WTC11 (cell line): ENCODE data around the gene RING1. TPM values are rescaled to one million over a fixed set of nuclear protein-coding genes. Genes with fewer than 3 reads are reported as not detected.

Source experiments
- ATAC-seq: fragments of 200-7000 bp; cut with Tn5 transposase; 2 replicates; pipeline ENCODE4 v1.10.0; 2021; ENCODE audit warnings: mild to moderate bottlenecking, moderate library complexity
- CTCF ChIA-PET: fragments of 300-600 bp; sonication (Branson Sonifier 250); formaldehyde crosslinking; loops from one replicate; lab custom pipeline; 2021; ENCODE audit warnings: antibody characterized with exemption; lab: Charles Lee
- POLR2A ChIA-PET: fragments of 350-600 bp; sonication (Branson Sonifier 250); formaldehyde crosslinking; loops from one replicate; lab custom pipeline; 2021; ENCODE audit warnings: antibody characterized with exemption; lab: Charles Lee
- DNase-seq: peaks from one replicate; pipeline ENCODE4 v3.0.0; 2021; ENCODE audit warnings: low spot score
- H3K27ac Mint-ChIP-seq: 2 replicates; pipeline ENCODE4 v1.8.0; 2021; ENCODE audit warnings: mixed read lengths
- H3K27me3 Mint-ChIP-seq: 2 replicates; pipeline ENCODE4 v1.8.0; 2021; ENCODE audit warnings: low read depth, mild to moderate bottlenecking, moderate library complexity, mixed read lengths
- H3K36me3 Mint-ChIP-seq: 2 replicates; pipeline ENCODE4 v1.8.0; 2021; ENCODE audit warnings: mixed read lengths
- H3K4me1 Mint-ChIP-seq: 2 replicates; pipeline ENCODE4 v1.8.0; 2022; ENCODE audit warnings: mixed read lengths
- H3K4me3 Mint-ChIP-seq: 2 replicates; pipeline ENCODE4 v1.8.0; 2021; ENCODE audit warnings: mild to moderate bottlenecking, moderate library complexity, mixed read lengths
- H3K9me3 Mint-ChIP-seq: 2 replicates; pipeline ENCODE4 v1.8.0; 2021; ENCODE audit warnings: mixed read lengths
- MXD4 ChIP-seq: fragments of 250-450 bp; sonication (Bioruptor Pico); IDR thresholded peaks from 2 replicates; pipeline ENCODE4 v1.8.0; 2021; ENCODE audit warnings: mild to moderate bottlenecking, moderate library complexity, borderline replicate concordance
- NR3C1 ChIP-seq: sonication (generic); formaldehyde crosslinking; conservative IDR thresholded peaks from 2 replicates; pipeline ENCODE4 v1.8.1; 2023; ENCODE audit warnings: low read depth, mild to moderate bottlenecking, missing genetic modification reagents
- OVOL2 ChIP-seq: fragments of 250-450 bp; sonication (Bioruptor Pico); IDR thresholded peaks from 2 replicates; pipeline ENCODE4 v1.9.0; 2021; ENCODE audit warnings: mild to moderate bottlenecking, borderline replicate concordance
- PRRX2 ChIP-seq: fragments of 250-450 bp; sonication (Bioruptor Pico); IDR thresholded peaks from 2 replicates; pipeline ENCODE4 v1.8.0; 2021; ENCODE audit warnings: mild to moderate bottlenecking
- RELA ChIP-seq: sonication (generic); formaldehyde crosslinking; IDR thresholded peaks from 2 replicates; pipeline ENCODE4 v1.8.1; 2022; ENCODE audit warnings: missing genetic modification reagents, mild to moderate bottlenecking, borderline replicate concordance
- SOX15 ChIP-seq: fragments of 250-450 bp; sonication (Bioruptor Pico); IDR thresholded peaks from 2 replicates; pipeline ENCODE4 v1.9.0; 2021; ENCODE audit warnings: mild to moderate bottlenecking
- TCF7 ChIP-seq: sonication (generic); formaldehyde crosslinking; IDR thresholded peaks from 2 replicates; pipeline ENCODE4 v1.8.0; 2022; ENCODE audit warnings: mild to moderate bottlenecking, low read depth, missing genetic modification reagents, moderate library complexity
- TEAD1 ChIP-seq: sonication (generic); formaldehyde crosslinking; IDR thresholded peaks from 2 replicates; pipeline ENCODE4 v1.8.0; 2022; ENCODE audit warnings: mild to moderate bottlenecking, missing genetic modification reagents
- ZNF138 ChIP-seq: sonication (generic); formaldehyde crosslinking; conservative IDR thresholded peaks from 2 replicates; pipeline ENCODE4 v1.8.1; 2022; ENCODE audit warnings: mild to moderate bottlenecking, moderate library complexity, missing genetic modification reagents
- ZNF232 ChIP-seq: sonication (generic); formaldehyde crosslinking; IDR thresholded peaks from 2 replicates; pipeline ENCODE4 v1.8.0; 2022; ENCODE audit warnings: mild to moderate bottlenecking, missing genetic modification reagents
- total RNA-seq: library from RNA; stranded (reverse); gene quantifications from 3 replicates; pipeline ENCODE4 v1.2.3, GENCODE V29; 2021
- TF ChIP-seq, protein P1 (sequence below): fragments of 200-600 bp; IDR thresholded peaks from 2 replicates; pipeline ENCODE4 v1.8.0; 2022; ENCODE audit warnings: antibody characterized with exemption
- TF ChIP-seq, protein P2 (sequence below): fragments of 250-450 bp; sonication (Bioruptor Pico); IDR thresholded peaks from 2 replicates; pipeline ENCODE4 v1.9.0; 2021; ENCODE audit warnings: mild to moderate bottlenecking
- TF ChIP-seq, protein P3 (sequence below): sonication (generic); formaldehyde crosslinking; IDR thresholded peaks from 2 replicates; pipeline ENCODE4 v1.8.0; 2023; ENCODE audit warnings: missing genetic modification reagents
- TF ChIP-seq, protein P4 (sequence below): sonication (generic); formaldehyde crosslinking; IDR thresholded peaks from 2 replicates; pipeline ENCODE4 v1.8.1; 2022; ENCODE audit warnings: mild to moderate bottlenecking, moderate library complexity, missing genetic modification reagents

Gene RING1
- total RNA-seq, 1 experiment from 2014 or later: 26.6 TPM

- TF ChIP-seq, protein P1, sequence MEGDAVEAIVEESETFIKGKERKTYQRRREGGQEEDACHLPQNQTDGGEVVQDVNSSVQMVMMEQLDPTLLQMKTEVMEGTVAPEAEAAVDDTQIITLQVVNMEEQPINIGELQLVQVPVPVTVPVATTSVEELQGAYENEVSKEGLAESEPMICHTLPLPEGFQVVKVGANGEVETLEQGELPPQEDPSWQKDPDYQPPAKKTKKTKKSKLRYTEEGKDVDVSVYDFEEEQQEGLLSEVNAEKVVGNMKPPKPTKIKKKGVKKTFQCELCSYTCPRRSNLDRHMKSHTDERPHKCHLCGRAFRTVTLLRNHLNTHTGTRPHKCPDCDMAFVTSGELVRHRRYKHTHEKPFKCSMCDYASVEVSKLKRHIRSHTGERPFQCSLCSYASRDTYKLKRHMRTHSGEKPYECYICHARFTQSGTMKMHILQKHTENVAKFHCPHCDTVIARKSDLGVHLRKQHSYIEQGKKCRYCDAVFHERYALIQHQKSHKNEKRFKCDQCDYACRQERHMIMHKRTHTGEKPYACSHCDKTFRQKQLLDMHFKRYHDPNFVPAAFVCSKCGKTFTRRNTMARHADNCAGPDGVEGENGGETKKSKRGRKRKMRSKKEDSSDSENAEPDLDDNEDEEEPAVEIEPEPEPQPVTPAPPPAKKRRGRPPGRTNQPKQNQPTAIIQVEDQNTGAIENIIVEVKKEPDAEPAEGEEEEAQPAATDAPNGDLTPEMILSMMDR: no peak
- TF ChIP-seq, protein P2, sequence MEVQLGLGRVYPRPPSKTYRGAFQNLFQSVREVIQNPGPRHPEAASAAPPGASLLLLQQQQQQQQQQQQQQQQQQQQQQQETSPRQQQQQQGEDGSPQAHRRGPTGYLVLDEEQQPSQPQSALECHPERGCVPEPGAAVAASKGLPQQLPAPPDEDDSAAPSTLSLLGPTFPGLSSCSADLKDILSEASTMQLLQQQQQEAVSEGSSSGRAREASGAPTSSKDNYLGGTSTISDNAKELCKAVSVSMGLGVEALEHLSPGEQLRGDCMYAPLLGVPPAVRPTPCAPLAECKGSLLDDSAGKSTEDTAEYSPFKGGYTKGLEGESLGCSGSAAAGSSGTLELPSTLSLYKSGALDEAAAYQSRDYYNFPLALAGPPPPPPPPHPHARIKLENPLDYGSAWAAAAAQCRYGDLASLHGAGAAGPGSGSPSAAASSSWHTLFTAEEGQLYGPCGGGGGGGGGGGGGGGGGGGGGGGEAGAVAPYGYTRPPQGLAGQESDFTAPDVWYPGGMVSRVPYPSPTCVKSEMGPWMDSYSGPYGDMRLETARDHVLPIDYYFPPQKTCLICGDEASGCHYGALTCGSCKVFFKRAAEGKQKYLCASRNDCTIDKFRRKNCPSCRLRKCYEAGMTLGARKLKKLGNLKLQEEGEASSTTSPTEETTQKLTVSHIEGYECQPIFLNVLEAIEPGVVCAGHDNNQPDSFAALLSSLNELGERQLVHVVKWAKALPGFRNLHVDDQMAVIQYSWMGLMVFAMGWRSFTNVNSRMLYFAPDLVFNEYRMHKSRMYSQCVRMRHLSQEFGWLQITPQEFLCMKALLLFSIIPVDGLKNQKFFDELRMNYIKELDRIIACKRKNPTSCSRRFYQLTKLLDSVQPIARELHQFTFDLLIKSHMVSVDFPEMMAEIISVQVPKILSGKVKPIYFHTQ: no peak
- TF ChIP-seq SOX15 (CRISPR knock-in tag): no peak
- no peak for TF ChIP-seq ZNF138 (CRISPR knock-in tag)
- no peak for TF ChIP-seq OVOL2 (CRISPR knock-in tag)
- TF ChIP-seq, protein P3, sequence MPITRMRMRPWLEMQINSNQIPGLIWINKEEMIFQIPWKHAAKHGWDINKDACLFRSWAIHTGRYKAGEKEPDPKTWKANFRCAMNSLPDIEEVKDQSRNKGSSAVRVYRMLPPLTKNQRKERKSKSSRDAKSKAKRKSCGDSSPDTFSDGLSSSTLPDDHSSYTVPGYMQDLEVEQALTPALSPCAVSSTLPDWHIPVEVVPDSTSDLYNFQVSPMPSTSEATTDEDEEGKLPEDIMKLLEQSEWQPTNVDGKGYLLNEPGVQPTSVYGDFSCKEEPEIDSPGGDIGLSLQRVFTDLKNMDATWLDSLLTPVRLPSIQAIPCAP: 0 out of 2 replicates have a peak, but pooled peaks have one; percentile 42
- peak; percentile 65; the same call in 1 of the 2 replicates for TF ChIP-seq TEAD1 (CRISPR knock-in tag)
- no peak for TF ChIP-seq ZNF232
Measured at GRCh38 chr6:33213166-33213988, 5.1 kb downstream of the RING1 start (continued).

GRCh38 chr6:33213989-33214335 lies 5.7 kb downstream of the RING1 start:
- no peak for ATAC-seq
- TF ChIP-seq NR3C1: no peak
- TF ChIP-seq PRRX2 (CRISPR knock-in tag): no peak
- TF ChIP-seq MXD4: no peak
- TF ChIP-seq TCF7 (CRISPR knock-in tag): no peak
- TF ChIP-seq, protein P4, sequence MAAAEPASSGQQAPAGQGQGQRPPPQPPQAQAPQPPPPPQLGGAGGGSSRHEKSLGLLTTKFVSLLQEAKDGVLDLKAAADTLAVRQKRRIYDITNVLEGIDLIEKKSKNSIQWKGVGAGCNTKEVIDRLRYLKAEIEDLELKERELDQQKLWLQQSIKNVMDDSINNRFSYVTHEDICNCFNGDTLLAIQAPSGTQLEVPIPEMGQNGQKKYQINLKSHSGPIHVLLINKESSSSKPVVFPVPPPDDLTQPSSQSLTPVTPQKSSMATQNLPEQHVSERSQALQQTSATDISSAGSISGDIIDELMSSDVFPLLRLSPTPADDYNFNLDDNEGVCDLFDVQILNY (CRISPR knock-in tag): no peak
- TF ChIP-seq, protein P2: no peak
- no peak for TF ChIP-seq RELA (CRISPR knock-in tag)
- TF ChIP-seq, all 79 proteins: peak for 0
- H3K9me3 Mint-ChIP-seq: no peaks in the 10 kb centered on the region
- H3K4me1 Mint-ChIP-seq: peaks cover 46% of the 10 kb centered on the region
- H3K27me3 Mint-ChIP-seq: peaks cover 72% of the 10 kb centered on the region
- ChIA-PET POLR2A (no interaction called here), CTCF (no interaction called here)
- H3K36me3 Mint-ChIP-seq: peaks cover 12% of the 10 kb centered on the region
- H3K4me3 Mint-ChIP-seq: peak overlapping the region; percentile 95
- no peak overlapping the region for H3K27ac Mint-ChIP-seq
- DNase-seq: no peak
